Sigmoid colon (tissue), 7 donors: Measurements from ENCODE around the gene RASD1. TPM values are rescaled to one million over a fixed set of nuclear protein-coding genes. Genes with fewer than 3 reads are reported as not detected.

Experiments used
- DNase-seq: peaks from one replicate; pipeline ENCODE4 v3.0.0-alpha.2; 2019
- H3K27ac ChIP-seq, 4 donors: fragments of 200-600 bp; sonication (generic); one replicate each; pipeline ENCODE4 v1.5.1; 2016 to 2019; ENCODE audit warnings: mild to moderate bottlenecking in 1 of 4
- H3K27me3 ChIP-seq, 3 donors: fragments of 200-600 bp; sonication (generic); one replicate each; pipeline ENCODE4 v1.5.1; 2019; ENCODE audit warnings: mild to moderate bottlenecking in 1 of 3
- H3K36me3 ChIP-seq, 4 donors: fragments of 200-600 bp; sonication (generic); one replicate each; pipeline ENCODE4 v1.5.1; 2016 to 2019
- H3K4me1 ChIP-seq, 4 donors: fragments of 200-600 bp; sonication (generic); one replicate each; pipeline ENCODE4 v1.5.1; 2017 to 2019
- H3K4me3 ChIP-seq, 4 donors: fragments of 200-600 bp; sonication (generic); one replicate each; pipeline ENCODE4 v1.5.1; 2017 to 2019; ENCODE audit warnings: mild to moderate bottlenecking in 2 of 4, moderate library complexity in 1 of 4
- H3K9me3 ChIP-seq, 4 donors: fragments of 200-600 bp in 3 of 4; sonication (generic) in 3 of 4; one replicate each; pipeline versions ENCODE4 v1.5.1 to v1.6.1; 2013 to 2019
- CTCF ChIP-seq, 4 experiments: fragments of 450-650 bp in 3 of 4; fragments of 200-600 bp in 1 of 4; IDR thresholded peaks; one replicate each; pipeline ENCODE4 v1.5.1; 2016 to 2019; ENCODE audit warnings: antibody characterized with exemption in 4 of 4, mild to moderate bottlenecking in 3 of 4, moderate library complexity in 2 of 4
- EP300 ChIP-seq, 4 donors: sonication (generic); formaldehyde crosslinking; IDR thresholded peaks; one replicate each; pipeline ENCODE4 v1.6.1; 2017; ENCODE audit warnings: antibody characterized with exemption in 4 of 4
- POLR2A ChIP-seq, 2 donors: fragments of 450-650 bp; IDR thresholded peaks; one replicate each; pipeline ENCODE4 v1.6.1; 2016; ENCODE audit warnings: antibody characterized with exemption in 2 of 2, mild to moderate bottlenecking in 2 of 2, moderate library complexity in 2 of 2
- POLR2AphosphoS5 ChIP-seq, 4 donors: sonication (generic); formaldehyde crosslinking; IDR thresholded peaks; one replicate each; pipeline ENCODE4 v1.6.1; 2017; ENCODE audit warnings: antibody characterized with exemption in 4 of 4
- whole genome bisulfite sequencing, 2 donors: extraction: QIAGEN DNeasy Blood & Tissue Kit; methylation state at CpG; one replicate each; pipeline ENCODE4 v1.1.7; 2013; 5-methylcytosine and 5-hydroxymethylcytosine counted together
- intact Hi-C: fragments of 100-400 bp; cut with DNase I; formaldehyde crosslinking; loops from one replicate; pipeline ENCODE4 v1.15.1; 2023
- polyA plus RNA-seq, 3 donors: library from polyadenylated mRNA; stranded (reverse); fragments of 200-250 nt; gene quantifications; one replicate each; pipeline ENCODE4 v1.2.3, GENCODE V29; 2013
- total RNA-seq, 4 donors: library from RNA; depleted of rRNA; stranded (reverse); fragments of >200 nt; gene quantifications; one replicate each; pipeline ENCODE4 v1.1.0, GENCODE V29; 2016
- donor health status: healthy with polysubstance abuse.
- donor health status: Bipolar disorder and iron deficiency.
- donor health status: healthy.

Gene RASD1
- total and polyA plus RNA-seq, 7 donors = 5.8 to 40.8 (median 12.5) TPM

DNA sequence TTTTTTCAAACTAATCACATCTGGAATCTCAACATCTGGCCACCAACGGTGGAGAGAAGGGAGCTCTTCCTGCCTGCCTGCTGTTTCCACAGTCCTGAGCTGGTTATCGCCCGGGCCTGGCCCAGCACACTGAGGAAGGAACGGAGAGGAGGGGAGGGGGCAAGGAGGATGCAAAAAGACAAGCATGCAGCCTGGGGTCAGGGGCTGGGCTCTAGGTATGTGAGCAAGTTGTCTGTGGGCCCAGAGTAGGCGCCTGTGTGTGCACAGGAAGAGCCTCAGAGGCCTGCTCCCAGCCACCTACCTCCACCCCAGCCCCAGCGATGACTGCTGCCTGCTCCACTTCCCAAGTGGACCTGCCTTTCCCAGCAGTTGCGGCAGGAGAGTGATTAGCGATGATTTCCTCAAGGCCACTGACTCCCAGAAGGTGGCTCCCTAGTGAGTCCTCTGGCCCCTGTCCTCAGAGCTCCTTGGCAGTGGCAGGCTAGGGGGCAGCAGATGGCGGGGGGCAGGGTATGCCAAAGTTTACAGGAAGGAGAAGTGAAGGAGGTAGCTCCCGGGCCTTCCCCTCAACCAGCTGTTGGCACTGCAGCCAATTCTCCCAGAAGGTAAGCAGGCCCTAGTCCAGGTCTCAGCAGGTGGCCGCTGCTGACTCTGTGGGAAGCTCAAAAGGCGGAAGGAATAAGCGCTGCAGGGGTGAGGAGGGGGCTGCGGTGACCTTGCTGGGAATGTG is 27.0 kb upstream of the RASD1 start:
- Histone ChIP-seq H3K27ac (no peak overlapping the region), H3K4me1 (peaks cover 0 to 32% (median 17%) of the 10 kb centered on the region in 4 donors), H3K9me3 (no peaks in the 10 kb centered on the region), H3K36me3 (no peaks in the 10 kb centered on the region), H3K4me3 (no peak overlapping the region), H3K27me3 (no peaks in the 10 kb centered on the region)
- 69 to 80% methylated on average over 14 of the region's 14 CpGs for WGBS, 2 donors
- intact Hi-C loops = no loop called here
- DNase-seq = no peak
- TF ChIP-seq EP300 (IDR thresholded peaks at IDR 0.05) (no peak), POLR2A (IDR thresholded peaks at IDR 0.05) (no peak), POLR2AphosphoS5 (IDR thresholded peaks at IDR 0.05) (no peak), CTCF (IDR thresholded peaks at IDR 0.05) (no peak)

- no peaks in the 10 kb centered on the region for H3K9me3 ChIP-seq
- 92 to 93% methylated on average over 22 of the region's 22 CpGs for WGBS, 2 donors
- H3K27me3 ChIP-seq = no peaks in the 10 kb centered on the region
- no peak overlapping the region for H3K27ac ChIP-seq
- no peaks in the 10 kb centered on the region for H3K36me3 ChIP-seq
- DNase-seq = no peak
- no peak overlapping the region for H3K4me3 ChIP-seq
- intact Hi-C loops = no loop called here
- H3K4me1 ChIP-seq = peaks cover 0 to 16% (median 1%) of the 10 kb centered on the region in 4 donors
- TF ChIP-seq EP300 (IDR thresholded peaks at IDR 0.05) = no peak
- TF ChIP-seq CTCF (IDR thresholded peaks at IDR 0.05) = no peak
- no peak for TF ChIP-seq POLR2AphosphoS5 (IDR thresholded peaks at IDR 0.05)
- TF ChIP-seq POLR2A (IDR thresholded peaks at IDR 0.05) = no peak
Observed at GRCh38 chr17:17520599-17521232, 24.5 kb upstream of the RASD1 start.

DNA sequence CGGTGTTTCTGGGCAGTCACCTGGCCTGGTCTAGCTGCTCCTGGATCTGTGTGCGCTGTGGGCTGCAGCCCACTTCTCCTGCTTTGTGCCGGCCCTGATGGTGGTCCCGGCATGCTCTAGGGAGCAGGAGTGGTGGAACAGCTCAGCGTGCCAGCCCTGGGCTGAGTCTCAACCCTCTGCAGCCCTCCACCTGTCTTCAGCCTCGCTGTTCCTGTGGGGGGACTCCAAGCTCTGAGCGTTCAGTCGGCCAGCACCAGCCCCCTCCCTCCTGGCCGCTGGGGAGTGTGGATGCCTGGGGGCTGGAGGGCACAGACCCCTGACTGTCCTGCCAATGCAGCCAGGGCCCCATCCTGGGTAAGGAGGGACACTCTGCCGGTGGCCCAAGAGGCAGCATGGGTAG is 23.7 kb upstream of the RASD1 start:
- Histone ChIP-seq H3K4me3 (no peak overlapping the region), H3K9me3 (no peaks in the 10 kb centered on the region), H3K4me1 (peaks cover 0 to 16% (median 0%) of the 10 kb centered on the region in 4 donors), H3K27me3 (no peaks in the 10 kb centered on the region), H3K36me3 (no peaks in the 10 kb centered on the region), H3K27ac (no peak overlapping the region)
- TF ChIP-seq EP300 (IDR thresholded peaks at IDR 0.05) = no peak
- no peak for TF ChIP-seq CTCF (IDR thresholded peaks at IDR 0.05)
- no peak for TF ChIP-seq POLR2AphosphoS5 (IDR thresholded peaks at IDR 0.05)
- TF ChIP-seq POLR2A (IDR thresholded peaks at IDR 0.05) = no peak
- intact Hi-C loops = no loop called here
- WGBS, 2 donors = 94 to 95% methylated on average over 10 of the region's 10 CpGs
- DNase-seq = no peak

GRCh38 chr17:17518951-17519350 is 22.8 kb upstream of the RASD1 start:
- H3K9me3 ChIP-seq = no peaks in the 10 kb centered on the region

DNA sequence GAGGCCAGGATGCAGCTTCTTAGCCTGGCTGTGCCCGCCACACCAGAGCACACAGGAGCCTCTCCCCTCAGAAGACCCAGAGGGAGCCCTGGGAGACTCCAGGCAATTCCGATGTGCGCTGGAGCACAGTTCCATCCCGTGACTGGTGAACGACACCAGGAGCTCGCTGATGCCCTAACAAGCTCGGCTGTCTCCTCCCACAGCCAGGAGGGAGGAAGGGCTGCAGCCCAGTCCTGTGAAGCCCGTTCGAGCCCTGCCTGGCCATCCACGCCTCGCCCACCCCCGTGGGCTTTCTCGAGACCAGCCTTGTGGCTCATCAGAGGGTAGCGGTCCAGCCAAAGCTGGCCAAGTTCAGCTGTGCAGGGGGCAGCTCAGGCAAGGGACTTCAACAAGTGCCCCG is 21.8 kb upstream of the RASD1 start:
- Histone ChIP-seq H3K36me3 (no peaks in the 10 kb centered on the region), H3K4me1 (peaks cover 0 to 16% (median 0%) of the 10 kb centered on the region in 4 donors), H3K9me3 (no peaks in the 10 kb centered on the region), H3K27ac (no peak overlapping the region), H3K4me3 (no peak overlapping the region), H3K27me3 (no peaks in the 10 kb centered on the region)
- intact Hi-C loops = no loop called here
- no peak for TF ChIP-seq POLR2A (IDR thresholded peaks at IDR 0.05)
- TF ChIP-seq POLR2AphosphoS5 (IDR thresholded peaks at IDR 0.05) = no peak
- no peak for TF ChIP-seq EP300 (IDR thresholded peaks at IDR 0.05)
- 86% methylated on average over 15 of the region's 15 CpGs for WGBS, 2 donors
- DNase-seq = no peak

More at GRCh38 chr17:17518951-17519350, 22.8 kb upstream of the RASD1 start:
- Histone ChIP-seq H3K4me1 (peaks cover 0 to 16% (median 0%) of the 10 kb centered on the region in 4 donors), H3K27me3 (no peaks in the 10 kb centered on the region), H3K27ac (no peak overlapping the region), H3K36me3 (no peaks in the 10 kb centered on the region), H3K4me3 (no peak overlapping the region)
- no peak for TF ChIP-seq EP300 (IDR thresholded peaks at IDR 0.05)
- intact Hi-C loops = no loop called here
- 72 to 81% methylated on average over 5 of the region's 5 CpGs for WGBS, 2 donors
- DNase-seq = no peak
